H7 (cell line): ENCODE measurements around the gene GCH1. TPM values are rescaled to one million over a fixed set of nuclear protein-coding genes. Genes with fewer than 3 reads are reported as not detected.
"Not testable (repeated sequence)": the region's sequence is repeated elsewhere in the genome, so short reads cannot be mapped to it uniquely, and the experiment has no call there.

ENCODE experiments used
- DNase-seq: peaks from one replicate; pipeline ENCODE4 v3.0.0; 2012
- H3K27me3 ChIP-seq: 2 replicates; pipeline ENCODE4 v1.6.0; 2011; ENCODE audit warnings: mild to moderate bottlenecking, low read length; ENCODE audit not compliant: control insufficient read depth, insufficient read depth
- H3K36me3 ChIP-seq: replicated peaks from 2 replicates; pipeline ENCODE4 v1.5.1; 2011; ENCODE audit warnings: low read length; ENCODE audit not compliant: control insufficient read depth, insufficient read depth
- H3K4me3 ChIP-seq: 2 replicates; pipeline ENCODE4 v1.5.1; 2011; ENCODE audit warnings: low read depth, mild to moderate bottlenecking, control low read depth, low read length, moderate library complexity; ENCODE audit not compliant: insufficient read depth
- total RNA-seq: library from RNA; depleted of rRNA; stranded (reverse); fragments of >200 nt; shearing (Covaris generic); gene quantifications from 2 replicates; pipeline ENCODE4 v1.2.3, GENCODE V29; 2014

Gene GCH1
- total RNA-seq, 1 experiment from 2014 or later: 12.1 TPM

- no peaks in the 10 kb centered on the region for H3K27me3 ChIP-seq
- H3K36me3 ChIP-seq: no peaks in the 10 kb centered on the region
- no peak overlapping the region for H3K4me3 ChIP-seq
- DNase-seq: no peak
Observed at GRCh38 chr14:54894995-54895394, 7.6 kb downstream of the GCH1 start.

GRCh38 chr14:54893151-54893760 lies 9.4 kb downstream of the GCH1 start:
- peak; percentile 32 for DNase-seq
- no peak overlapping the region for H3K4me3 ChIP-seq
- no peaks in the 10 kb centered on the region for H3K36me3 ChIP-seq
- no peaks in the 10 kb centered on the region for H3K27me3 ChIP-seq

DNA sequence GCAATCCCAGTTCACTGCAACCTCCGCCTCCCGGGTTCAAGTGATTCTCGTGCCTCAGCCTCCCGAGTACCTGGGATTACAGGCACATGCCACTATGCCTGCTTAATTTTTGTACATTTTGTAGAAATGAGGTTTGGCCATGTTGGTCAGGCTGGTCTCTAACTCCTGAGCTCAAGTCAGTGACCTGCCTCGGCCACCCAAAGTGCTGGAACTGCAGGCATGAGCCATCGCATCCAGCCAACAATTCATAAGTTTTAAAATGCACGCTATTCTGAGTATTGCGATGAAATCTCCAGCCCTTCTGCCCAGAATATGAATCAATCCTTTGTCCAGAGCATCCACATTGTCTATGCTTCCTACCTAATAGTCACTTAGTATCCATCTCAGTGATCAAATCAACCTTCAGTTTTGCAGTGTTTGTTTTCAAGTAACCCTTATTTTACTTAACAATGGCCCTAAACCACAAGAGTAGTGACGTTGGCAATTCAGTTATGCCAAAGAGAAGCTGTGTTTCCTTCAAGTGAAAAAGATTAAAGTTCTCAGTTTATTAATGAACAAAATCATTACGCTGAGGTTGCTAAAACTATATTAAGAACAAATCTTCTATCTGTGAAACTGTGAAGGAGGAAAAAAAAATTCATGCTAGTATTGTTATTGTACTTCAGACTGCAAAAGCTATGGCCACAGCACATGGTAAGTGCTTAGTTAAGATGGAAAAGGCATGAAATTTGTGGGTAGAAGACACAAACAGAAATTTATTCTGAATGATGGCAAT lies 11.0 kb downstream of the GCH1 start:
- Histone ChIP-seq H3K36me3 (no peaks in the 10 kb centered on the region), H3K27me3 (no peaks in the 10 kb centered on the region), H3K4me3 (no peak overlapping the region)
- no peak for DNase-seq

- no peak overlapping the region for H3K4me3 ChIP-seq
- no peaks in the 10 kb centered on the region for H3K36me3 ChIP-seq
- no peaks in the 10 kb centered on the region for H3K27me3 ChIP-seq
- no peak for DNase-seq
Observed at GRCh38 chr14:54890788-54891187, 11.8 kb downstream of the GCH1 start.

DNA sequence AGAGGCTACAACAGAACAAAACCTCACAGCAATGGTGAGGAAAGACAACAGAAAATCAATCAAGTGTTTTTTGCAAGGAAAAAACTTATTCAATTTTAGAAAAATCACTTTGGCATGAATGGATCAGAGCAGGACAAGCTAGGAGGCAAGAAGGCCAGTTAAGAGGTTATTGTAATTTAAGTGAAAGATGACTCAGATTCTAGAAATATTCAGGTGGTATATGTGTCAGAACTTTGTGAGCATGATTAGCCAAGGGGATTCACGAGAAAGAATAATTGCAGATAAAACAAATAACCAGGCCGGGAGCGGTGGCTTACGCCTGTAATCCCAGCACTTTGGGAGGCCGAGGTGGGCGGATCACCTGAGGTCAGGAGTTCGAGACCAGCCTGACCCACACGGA lies 12.7 kb downstream of the GCH1 start:
- no peak overlapping the region for H3K4me3 ChIP-seq
- no peak for DNase-seq
- no peaks in the 10 kb centered on the region for H3K27me3 ChIP-seq
- no peaks in the 10 kb centered on the region for H3K36me3 ChIP-seq

GRCh38 chr14:54882521-54882920 lies 20.1 kb downstream of the GCH1 start:
- no peaks in the 10 kb centered on the region for H3K27me3 ChIP-seq
- DNase-seq: no peak
- no peak overlapping the region for H3K4me3 ChIP-seq
- no peaks in the 10 kb centered on the region for H3K36me3 ChIP-seq

GRCh38 chr14:54881761-54882401 lies 20.7 kb downstream of the GCH1 start:
- Histone ChIP-seq H3K36me3 (no peaks in the 10 kb centered on the region), H3K27me3 (no peaks in the 10 kb centered on the region), H3K4me3 (no peak overlapping the region)
- no peak for DNase-seq

- H3K4me3 ChIP-seq: no peak overlapping the region
- no peak for DNase-seq
Observed at GRCh38 chr14:54881235-54881760, 21.3 kb downstream of the GCH1 start.

GRCh38 chr14:54877703-54878021 lies 25.0 kb downstream of the GCH1 start:
- Histone ChIP-seq H3K36me3 (no peaks in the 10 kb centered on the region), H3K4me3 (no peak overlapping the region), H3K27me3 (no peaks in the 10 kb centered on the region)
- no peak for DNase-seq

More at GRCh38 chr14:54881235-54881760, 21.3 kb downstream of the GCH1 start:
- H3K36me3 ChIP-seq: no peaks in the 10 kb centered on the region
- H3K27me3 ChIP-seq: no peaks in the 10 kb centered on the region

DNA sequence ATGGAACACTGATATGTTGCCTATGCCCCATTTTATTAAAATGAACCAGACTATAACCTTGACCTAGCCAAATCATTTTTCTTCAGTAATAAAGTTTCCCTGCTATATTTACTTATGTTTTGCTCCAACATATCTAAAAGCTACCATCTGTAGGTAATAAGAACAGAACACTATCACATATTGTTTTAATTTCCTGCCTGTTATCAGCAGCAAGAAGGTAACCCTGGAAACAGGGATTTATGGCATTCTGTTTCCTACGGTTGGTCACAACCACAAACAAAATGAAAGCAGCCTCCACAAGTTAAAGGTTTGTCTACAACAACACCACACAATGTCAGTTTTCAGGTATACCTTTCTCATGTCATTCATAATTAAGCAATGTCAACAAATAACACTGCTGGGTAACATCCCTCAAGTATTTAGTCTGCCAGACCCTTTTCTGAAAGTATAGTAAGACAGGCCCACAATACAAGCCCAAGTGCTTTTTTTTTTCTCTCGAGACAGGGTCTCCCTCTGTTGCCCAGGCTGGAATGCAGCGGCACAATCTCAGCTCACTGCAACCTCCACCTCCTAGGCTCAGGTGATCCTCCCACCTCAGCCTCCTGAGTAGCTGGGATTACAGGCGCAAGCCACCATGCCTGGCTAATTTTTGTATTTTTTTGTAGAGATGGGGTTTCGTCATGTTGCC lies 25.5 kb downstream of the GCH1 start:
- Histone ChIP-seq H3K4me3 (no peak overlapping the region), H3K36me3 (no peaks in the 10 kb centered on the region), H3K27me3 (no peaks in the 10 kb centered on the region)
- no peak for DNase-seq

GRCh38 chr14:54875648-54876047 lies 27.0 kb downstream of the GCH1 start:
- DNase-seq, H3K36me3 ChIP-seq, H3K4me3 ChIP-seq, H3K27me3 ChIP-seq: not testable (repeated sequence)

DNA sequence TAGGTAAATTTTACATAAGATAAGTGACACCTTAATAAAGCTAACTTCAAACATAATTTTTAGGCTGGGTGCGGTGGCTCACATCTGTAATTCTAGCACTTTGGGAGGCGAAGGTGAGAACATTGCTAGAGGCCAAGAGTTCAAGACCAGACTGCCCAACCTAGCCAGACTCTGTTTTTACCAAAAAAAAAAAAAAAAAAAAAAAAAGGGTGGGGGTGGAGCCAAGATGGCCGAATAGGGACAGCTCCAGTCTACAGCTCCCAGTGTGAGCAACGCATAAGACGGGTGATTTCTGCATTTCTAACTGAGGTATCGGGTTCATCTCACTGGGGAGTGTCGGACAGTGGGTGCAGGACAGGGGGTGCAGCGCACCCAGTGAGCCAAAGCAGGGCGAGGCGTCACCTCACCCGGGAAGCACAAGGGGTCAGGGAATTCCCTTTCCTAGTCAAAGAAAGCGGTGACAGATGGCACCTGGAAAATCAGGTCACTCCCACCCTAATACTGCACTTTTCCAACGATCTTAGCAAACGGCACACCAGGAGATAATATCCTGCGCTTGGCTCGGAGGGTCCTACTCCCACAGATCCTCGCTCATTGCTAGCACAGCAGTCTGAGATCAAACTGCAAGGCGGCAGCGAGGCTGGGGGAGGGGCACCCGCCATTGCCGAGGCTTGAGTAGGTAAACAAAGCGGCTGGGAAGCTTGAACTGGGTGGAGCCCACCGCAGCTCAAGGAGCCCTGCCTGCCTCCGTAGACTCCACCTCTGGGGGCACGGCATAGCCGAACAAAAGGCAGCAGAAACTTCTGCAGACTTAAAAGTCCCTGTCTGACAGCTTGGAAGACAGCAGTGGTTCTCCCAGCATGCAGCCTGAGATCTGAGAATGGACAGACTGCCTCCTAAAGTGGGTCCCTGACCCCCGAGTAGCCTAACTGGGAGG lies 32.2 kb downstream of the GCH1 start:
- not testable (repeated sequence) for H3K27me3 ChIP-seq, H3K36me3 ChIP-seq, DNase-seq
- H3K4me3 ChIP-seq: peak overlapping the region; percentile 48

- DNase-seq: no peak
- Histone ChIP-seq H3K4me3 (no peak overlapping the region), H3K27me3 (no peaks in the 10 kb centered on the region), H3K36me3 (no peaks in the 10 kb centered on the region)
Observed at GRCh38 chr14:54867011-54867410, 35.6 kb downstream of the GCH1 start.

DNA sequence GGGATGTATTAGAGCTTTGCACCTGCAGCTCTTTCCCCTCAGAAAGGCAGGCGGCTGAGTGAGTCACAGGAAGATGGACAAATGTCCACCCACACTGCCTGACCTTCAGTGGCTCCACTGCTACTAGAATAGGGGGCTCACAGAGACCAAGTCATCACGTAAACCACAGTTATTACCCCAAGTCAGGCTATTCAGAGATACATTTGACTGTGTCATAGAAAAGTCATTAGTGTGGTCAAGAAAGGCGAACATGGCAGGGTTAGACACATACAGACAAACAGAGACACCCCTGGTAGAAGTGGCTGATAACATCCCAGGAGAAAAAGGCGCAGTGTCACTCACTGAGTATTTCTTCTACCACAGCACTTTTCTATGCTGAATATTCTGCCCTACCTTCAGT lies 36.0 kb downstream of the GCH1 start:
- H3K4me3 ChIP-seq: no peak overlapping the region
- no peaks in the 10 kb centered on the region for H3K27me3 ChIP-seq
- DNase-seq: no peak
- no peaks in the 10 kb centered on the region for H3K36me3 ChIP-seq
